ENCODE results near the gene S1PR1.

S1PR1 gene

GRCh38 chr1:101285922-101286570 is 49.2 kb downstream of the S1PR1 start:
- Histone ChIP-seq H3K9me3 (ENCODE audit: control insufficient read depth, insufficient read depth, low read length) (no peaks in the 10 kb centered on the region), H3K27me3 (ENCODE audit: control insufficient read depth, insufficient read depth, low read length) (no peaks in the 10 kb centered on the region), H3K4me3 (ENCODE audit: low read depth, low read length) (no peak overlapping the region), H3K4me1 (ENCODE audit: control insufficient read depth, insufficient read depth, low read length) (no peaks in the 10 kb centered on the region), H3K9ac (ENCODE audit: low read depth, low read length) (no peak overlapping the region), H3K36me3 (ENCODE audit: control insufficient read depth, insufficient read depth, low read length) (no peaks in the 10 kb centered on the region)

- Histone ChIP-seq H3K9me3 (ENCODE audit: control insufficient read depth, insufficient read depth, low read length) (no peaks in the 10 kb centered on the region), H3K36me3 (ENCODE audit: control insufficient read depth, insufficient read depth, low read length) (no peaks in the 10 kb centered on the region), H3K4me1 (ENCODE audit: control insufficient read depth, insufficient read depth, low read length) (peaks cover 3% of the 10 kb centered on the region), H3K9ac (ENCODE audit: low read depth, low read length) (no peak overlapping the region), H3K4me3 (ENCODE audit: low read depth, low read length) (no peak overlapping the region), H3K27me3 (ENCODE audit: control insufficient read depth, insufficient read depth, low read length) (no peaks in the 10 kb centered on the region)
Observed at GRCh38 chr1:101288491-101288944, 51.7 kb downstream of the S1PR1 start.

GRCh38 chr1:101290119-101290921 is 53.5 kb downstream of the S1PR1 start:
- H3K9ac ChIP-seq (ENCODE audit: low read depth, low read length) = no peak overlapping the region
- H3K36me3 ChIP-seq (ENCODE audit: control insufficient read depth, insufficient read depth, low read length) = no peaks in the 10 kb centered on the region
- H3K4me1 ChIP-seq (ENCODE audit: control insufficient read depth, insufficient read depth, low read length) = peaks cover 3% of the 10 kb centered on the region
- no peaks in the 10 kb centered on the region for H3K27me3 ChIP-seq (ENCODE audit: control insufficient read depth, insufficient read depth, low read length)
- no peaks in the 10 kb centered on the region for H3K9me3 ChIP-seq (ENCODE audit: control insufficient read depth, insufficient read depth, low read length)
- H3K4me3 ChIP-seq (ENCODE audit: low read depth, low read length) = no peak overlapping the region
